Mesenteric fat pad (tissue), 1 donor: ENCODE data around the gene ANO7. TPM values are rescaled to one million over a fixed set of nuclear protein-coding genes. Genes with fewer than 3 reads are reported as not detected.

Experiments used
- DNase-seq: peaks from one replicate; pipeline ENCODE4 v3.0.0-alpha.2; 2020; ENCODE audit warnings: low spot score
- total RNA-seq: library from RNA; stranded (reverse); fragmentation: NEBNext Ultra II Directional; extraction: Animal tissue kit (Norgen Biotek cat#: 25700); gene quantifications from one replicate; pipeline ENCODE4 v1.2.1, GENCODE V29; 2021
- donor health status: DM: yes; HTN: yes; CAD: no.

Gene ANO7
- total RNA-seq, 1 donor from 2014 or later = 1.7 TPM

DNA sequence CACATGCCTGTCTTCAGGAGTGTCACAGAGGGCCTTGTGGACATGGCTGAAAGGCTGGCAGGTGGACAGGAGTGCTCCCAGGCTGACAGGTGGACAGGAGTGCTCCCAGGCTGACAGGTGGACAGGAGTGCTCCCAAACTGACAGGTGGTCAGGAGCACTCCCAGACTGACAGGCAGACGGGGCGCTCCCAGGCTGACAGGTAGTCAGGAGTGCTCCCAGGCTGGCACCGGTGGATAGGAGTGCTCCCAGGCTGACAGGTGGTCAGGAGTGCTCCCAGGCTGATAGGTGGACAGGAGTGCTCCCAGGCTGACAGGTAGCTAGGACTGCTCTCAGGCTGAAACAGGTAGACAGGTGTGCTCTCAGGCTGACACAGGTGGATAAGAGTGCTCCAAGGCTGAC lies 16.6 kb downstream of the ANO7 start:
- no peak for DNase-seq

DNA sequence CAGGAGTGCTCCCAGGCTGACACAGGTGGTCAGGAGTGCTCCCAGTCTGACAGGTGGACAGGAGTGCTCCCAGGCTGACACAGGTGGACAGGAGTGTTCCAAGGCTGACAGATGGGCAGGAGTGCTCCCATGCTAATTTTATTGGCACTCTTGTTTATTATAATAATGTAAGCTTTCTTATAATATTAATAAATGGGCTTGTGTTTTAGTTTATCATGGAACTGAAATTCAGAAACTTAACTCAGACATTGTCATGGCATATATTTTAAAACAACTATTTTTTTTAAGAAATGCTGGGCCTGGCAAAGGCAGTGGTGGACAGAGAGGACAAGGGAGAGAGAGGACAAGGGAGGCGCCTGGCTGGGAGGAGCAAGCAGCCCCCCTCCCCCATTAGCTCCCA lies 18.7 kb downstream of the ANO7 start:
- DNase-seq = no peak

DNA sequence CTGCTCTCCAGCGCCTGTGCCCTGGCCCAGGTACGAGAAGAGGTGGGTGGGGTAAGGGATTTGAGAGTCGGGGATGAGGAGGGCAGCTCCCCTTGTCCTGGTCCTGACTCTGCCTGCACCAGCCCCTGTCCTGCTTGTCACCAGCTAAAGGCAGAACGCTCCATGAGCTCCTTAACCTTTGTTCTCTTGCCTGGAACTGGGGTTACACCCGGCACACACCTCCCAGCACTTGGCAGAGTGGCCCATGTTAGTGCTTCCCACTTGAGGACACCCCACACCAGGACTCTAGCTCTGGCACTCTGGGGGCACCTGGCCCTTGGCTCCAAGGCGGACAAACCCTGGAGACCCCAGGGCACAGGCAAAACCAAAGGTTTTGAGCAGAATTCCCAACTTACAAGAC lies 19.2 kb downstream of the ANO7 start:
- no peak for DNase-seq

DNA sequence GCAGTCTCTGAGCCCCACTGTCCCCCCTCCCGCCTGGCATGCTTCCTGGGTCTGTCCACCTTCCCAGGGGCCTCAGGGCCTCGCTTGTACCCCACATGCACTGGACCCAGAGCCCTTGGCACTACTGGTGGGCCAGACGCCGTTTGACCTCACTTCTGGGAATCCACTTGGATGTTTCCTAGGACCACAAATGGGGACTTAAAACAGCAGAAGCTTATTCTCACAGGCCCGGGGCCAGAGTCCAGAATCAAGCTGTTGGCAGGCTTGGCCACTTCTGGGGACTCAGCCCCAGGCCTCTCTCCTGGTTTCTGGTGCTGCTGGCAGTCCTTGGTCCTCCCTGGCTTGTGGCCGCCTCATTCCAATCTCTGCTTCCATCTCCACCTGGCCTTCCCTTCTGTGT lies 19.6 kb downstream of the ANO7 start:
- no peak for DNase-seq

DNA sequence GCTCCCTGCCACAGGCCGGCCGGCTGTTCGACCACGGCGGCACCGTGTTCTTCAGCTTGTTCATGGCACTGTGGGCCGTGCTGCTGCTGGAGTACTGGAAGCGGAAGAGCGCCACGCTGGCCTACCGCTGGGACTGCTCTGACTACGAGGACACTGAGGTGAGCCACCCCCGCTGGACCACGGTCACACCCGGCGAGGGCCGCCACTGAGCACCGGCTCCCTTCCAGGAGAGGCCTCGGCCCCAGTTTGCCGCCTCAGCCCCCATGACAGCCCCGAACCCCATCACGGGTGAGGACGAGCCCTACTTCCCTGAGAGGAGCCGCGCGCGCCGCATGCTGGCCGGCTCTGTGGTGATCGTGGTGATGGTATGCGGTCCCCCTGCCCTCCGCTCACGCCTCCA lies 20.8 kb downstream of the ANO7 start:
- DNase-seq = no peak

DNA sequence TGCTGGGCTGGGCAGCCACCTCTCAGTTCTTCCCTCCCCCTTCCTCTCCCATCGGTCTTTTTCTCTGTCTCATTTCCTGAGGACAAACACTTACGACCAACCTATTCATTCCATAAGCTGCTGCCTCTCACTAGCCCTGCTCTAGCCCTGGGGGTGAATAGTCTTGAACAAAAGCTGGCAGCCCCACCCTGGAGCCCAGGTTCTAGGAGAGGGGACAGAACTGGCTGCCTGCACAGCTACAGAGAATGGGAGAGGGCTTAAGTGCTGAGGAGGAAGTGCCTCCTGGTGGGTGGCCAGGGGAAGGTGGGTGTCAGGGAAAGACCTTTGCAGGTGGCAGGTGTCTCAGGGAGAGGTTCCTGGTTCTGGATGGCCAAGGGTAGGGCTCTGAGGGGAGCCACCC lies 22.8 kb downstream of the ANO7 start:
- DNase-seq = no peak

DNA sequence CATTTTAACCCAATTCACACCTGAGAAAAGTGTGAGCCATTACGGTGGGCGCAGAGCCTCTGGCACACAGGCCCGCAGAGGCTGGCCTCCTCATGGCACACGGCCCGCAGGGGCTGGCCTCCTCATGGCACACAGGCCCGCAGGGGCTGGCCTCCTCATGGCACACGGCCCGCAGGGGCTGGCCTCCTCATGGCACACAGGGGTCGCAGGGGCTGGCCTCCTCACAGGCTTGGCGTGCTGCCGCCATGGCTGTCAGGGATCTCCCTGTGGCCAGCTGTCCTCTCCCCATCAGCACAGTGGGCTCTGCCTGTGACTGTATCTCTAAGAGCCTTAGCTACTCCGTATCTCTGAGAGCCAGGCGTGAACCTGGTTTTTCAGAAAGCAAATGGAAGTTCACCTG lies 24.6 kb downstream of the ANO7 start:
- no peak for DNase-seq

DNA sequence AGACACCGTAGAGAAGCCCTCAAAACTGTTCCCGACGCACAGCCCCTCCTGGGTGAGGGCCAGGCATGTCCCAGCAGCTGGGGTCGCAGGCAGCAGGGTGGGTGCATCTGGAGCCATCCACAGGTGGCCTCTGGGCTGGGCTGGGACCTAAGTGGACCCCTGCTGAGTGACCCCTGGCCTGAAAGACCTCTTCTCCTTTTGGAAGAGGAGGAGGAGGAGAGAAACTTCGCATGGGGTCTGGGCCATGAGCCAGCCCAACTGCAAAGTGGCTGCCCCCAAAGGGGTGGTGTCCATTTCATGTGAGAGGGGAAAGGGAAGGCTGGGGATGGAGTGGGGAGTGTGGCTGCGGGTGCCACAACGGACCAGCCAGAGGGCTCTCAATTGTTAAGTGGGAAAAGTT lies 25.1 kb downstream of the ANO7 start:
- DNase-seq = no peak

DNA sequence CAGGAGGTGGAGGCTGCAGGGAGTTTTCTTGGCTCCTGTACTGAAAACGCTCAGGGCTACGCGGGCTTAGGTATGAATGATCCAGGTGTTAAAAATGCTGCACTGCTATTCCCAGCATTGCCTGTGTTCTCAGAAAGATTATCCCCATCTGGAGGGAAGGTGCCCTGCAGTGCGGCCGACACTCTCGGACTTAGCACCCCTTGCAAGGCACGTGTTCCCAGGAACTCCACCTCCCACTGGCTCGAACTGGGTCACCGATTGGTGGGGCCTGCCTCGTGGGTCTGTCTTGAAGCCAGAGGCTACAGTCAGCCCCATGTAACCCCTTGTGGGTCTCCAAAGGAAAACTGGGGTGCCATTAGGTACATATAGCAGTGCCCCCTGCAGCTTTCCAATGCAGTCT lies 25.7 kb downstream of the ANO7 start:
- DNase-seq = no peak

DNA sequence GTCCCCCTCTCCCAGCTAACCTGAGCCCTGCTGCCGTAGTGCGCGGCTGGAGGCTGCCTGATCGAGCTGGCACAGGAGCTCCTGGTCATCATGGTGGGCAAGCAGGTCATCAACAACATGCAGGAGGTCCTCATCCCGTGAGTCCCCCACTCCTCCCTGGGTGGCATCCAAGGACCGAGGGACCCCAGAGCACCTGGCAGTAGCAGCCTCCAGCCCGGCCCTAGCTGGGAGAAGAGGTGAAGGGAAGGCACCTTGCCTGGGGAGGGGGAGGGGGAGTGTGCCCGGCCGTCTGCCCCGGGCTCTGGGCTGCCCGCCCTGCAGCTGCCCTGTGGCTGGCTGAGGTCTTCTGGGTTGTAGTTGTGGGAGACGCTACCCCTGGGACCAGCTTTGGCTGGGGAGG lies 26.3 kb downstream of the ANO7 start:
- DNase-seq = no peak

DNA sequence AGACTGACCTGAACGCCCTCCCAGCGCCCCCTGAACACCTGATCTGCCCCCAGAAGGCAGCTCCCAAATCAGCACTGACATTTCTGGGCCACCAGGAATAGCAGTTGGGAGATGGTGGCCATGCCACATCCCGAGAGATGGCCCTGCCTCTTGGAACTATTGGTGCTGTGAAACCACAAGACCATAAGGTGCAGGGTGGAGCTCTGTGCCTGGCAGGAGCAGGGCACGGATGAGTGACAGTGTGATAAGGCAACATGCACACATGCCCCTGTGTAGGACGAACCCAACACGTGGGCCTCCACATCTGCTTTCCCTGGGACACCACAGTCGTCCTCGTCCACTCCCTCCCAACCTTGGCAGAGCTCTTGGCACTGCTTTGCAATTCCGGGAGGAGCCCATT lies 26.9 kb downstream of the ANO7 start:
- no peak for DNase-seq

DNA sequence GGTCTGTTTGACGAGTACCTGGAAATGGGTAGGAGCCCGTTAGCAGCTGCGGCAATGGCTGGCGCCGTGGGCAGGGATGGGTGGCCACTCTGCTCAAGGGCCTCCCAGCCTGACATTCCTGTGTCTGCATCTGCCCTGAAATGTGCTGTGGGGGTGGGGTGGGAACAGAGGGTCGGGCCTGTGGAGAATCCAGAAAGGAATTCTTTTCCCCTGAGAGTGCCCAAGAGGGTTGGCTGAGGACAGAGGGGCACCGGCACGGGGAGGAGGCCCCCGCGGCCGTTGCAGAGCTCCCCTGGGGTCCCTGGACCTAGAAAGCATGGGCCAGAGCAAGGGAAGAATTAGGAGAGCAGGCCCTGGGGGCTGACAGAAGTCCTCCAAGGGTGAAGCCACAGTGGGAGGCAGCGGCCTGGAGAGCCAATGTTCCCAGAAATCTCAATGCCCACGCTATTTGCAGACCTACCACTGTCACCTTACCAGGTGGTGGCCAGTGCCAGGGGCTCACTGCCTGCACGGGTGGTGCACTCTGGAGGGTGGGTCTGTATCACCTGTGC lies 27.8 kb downstream of the ANO7 start:
- no peak for DNase-seq

DNA sequence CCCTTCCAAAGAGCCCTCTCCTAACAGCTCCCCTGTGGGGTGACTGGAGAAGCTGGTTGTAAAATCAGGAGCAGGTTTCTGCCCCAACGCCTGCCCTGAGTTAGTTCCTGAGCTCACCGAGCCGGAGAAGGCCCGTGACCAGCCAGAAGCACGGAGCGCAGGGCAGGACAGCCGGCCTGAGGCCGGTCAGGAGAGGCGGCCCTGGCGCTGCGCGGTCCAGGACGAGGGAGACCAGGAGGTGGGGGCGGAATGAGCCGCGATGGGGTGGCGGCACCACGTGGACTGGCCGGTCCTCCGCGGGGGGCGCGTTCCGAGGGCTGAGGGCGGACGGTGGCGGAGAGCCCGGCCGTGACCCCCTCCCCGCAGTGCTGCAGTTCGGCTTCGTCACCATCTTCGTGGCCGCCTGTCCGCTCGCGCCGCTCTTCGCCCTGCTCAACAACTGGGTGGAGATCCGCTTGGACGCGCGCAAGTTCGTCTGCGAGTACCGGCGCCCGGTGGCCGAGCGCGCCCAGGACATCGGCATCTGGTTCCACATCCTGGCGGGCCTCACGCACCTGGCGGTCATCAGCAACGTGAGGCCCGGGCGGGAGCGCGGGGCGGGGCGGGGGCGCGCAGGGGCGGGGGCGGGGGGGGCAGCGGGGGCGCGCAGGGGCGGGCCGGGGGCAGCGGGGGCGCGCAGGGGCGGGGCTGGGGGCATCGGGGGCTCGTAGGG lies 29.0 kb downstream of the ANO7 start:
- DNase-seq = peak; percentile 92

DNA sequence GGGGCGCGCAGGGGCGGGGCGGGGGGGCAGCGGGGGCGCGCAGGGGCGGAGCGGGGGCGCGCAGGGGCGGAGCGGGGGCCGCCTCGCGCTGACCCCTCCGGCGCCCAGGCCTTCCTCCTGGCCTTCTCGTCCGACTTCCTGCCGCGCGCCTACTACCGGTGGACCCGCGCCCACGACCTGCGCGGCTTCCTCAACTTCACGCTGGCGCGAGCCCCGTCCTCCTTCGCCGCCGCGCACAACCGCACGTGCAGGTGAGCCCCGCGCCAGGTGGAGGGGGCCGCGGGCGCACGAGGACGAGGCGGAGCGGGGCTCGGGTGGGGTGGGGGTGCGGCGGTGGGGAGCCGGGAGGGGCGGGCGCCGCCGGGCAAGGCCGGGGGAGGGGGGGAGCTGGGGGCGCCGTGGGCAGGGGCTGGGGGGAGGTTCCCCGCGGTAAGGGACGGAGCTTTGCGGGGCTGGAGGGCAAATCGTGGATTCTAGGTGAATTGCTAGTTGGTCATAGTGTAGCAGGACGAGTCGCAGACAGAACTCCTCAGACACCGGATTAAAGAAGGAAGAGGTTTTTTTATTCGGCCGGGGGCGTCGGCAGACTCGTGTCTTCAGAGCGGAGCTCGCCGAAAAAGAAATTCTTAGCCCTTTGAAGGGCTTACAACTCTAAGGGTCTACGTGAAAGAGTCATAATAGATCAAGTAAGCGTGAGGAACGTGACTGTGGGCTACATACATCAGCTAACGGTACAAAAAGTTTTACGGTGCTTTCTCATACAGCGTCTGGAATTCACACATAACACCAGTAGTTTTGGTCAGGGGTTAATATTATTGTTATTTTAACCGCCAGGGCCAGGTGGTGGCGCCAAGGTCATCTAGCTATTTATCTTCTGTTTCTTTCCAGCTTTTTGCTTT lies 29.9 kb downstream of the ANO7 start:
- DNase-seq = no peak

DNA sequence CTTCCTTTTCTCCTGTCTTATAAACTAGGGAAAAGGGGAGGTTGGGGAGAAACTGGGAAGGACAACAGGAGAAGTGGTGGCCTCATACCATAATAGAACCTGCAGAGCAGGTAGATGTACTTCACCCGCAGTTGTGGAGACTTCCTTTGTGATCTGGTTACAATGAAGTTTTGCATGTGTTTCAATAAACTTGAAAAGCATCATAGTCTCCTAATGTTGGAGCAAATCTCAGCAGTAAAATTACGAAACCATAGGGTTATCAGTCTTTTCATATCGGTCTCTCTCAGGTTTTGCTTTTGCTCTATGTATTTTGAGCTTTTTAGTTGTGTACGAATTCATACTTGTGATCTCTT lies 30.5 kb downstream of the ANO7 start:
- DNase-seq = no peak

DNA sequence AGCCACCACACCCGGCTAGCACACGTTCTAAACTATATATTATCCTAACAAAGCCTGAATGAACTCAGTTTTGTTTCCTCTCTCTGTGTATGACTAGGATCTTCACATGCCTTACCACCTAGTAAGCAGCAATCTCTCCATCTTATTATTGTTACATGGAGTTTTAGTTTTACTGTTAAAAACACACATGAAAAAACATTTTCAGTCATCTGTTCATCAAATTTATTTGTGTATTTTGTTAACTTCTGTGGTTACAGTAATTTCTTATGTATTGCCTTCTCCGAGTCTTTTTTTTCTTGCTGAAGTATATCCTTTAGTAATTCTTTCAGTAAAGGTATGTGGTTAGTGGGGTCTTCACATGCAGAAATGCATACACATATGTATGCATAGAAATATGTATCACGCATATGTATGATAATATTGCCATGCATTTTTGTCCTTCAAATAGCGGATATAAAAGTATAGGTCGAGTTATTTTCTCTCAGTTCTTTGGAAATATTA lies 31.4 kb downstream of the ANO7 start:
- no peak for DNase-seq

DNA sequence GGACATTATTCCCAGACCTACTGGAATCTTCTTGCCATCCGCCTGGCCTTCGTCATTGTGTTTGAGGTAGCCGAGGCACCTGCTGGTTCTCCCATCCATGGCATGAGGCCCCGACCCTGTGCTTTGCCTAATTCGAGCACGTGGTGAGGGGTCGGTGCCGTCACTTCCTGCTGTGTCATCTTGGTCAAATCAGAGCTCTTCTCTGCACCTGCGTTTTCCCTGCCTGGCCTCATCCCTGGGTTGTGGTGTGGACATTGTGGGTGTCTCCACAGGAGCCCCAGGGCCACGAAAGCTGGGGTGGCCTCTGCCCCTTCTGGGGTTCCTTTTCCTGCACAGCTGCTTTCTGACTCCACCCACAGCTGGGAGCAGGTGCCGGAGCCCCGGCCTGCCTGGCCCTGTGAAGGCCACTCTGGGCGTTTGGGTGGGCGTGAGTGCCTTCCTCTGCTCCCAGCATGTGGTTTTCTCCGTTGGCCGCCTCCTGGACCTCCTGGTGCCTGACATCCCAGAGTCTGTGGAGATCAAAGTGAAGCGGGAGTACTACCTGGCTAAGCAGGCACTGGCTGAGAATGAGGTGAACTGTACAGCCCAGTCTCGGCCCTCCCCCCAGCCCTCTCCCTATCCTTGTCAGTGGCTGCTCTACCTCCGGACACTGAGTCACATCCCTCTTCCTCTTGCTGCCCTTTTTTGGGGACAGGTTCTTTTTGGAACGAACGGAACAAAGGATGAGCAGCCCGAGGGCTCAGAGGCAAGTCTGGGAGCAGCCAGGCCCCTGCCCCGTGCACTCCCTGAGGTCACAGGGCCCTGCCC lies 34.9 kb downstream of the ANO7 start:
- no peak for DNase-seq

DNA sequence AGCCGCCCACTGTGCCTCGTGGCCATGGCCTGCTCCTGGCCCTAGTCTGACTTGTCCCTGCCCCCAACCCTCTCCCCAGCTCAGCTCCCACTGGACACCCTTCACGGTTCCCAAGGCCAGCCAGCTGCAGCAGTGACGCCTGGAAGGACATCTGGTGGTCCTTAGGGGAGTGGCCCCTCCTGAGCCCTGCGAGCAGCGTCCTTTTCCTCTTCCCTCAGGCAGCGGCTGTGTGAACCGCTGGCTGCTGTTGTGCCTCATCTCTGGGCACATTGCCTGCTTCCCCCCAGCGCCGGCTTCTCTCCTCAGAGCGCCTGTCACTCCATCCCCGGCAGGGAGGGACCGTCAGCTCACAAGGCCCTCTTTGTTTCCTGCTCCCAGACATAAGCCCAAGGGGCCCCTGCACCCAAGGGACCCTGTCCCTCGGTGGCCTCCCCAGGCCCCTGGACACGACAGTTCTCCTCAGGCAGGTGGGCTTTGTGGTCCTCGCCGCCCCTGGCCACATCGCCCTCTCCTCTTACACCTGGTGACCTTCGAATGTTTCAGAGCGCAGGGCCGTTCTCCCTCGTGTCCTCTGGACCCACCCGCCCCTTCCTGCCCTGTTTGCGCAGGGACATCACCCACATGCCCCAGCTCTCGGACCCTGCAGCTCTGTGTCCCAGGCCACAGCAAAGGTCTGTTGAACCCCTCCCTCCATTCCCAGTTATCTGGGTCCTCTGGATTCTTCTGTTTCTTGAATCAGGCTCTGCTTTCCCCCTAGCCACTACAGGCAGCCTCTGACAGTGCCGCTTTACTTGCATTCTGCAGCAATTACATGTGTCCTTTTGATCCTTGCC lies 35.8 kb downstream of the ANO7 start:
- DNase-seq = no peak

DNA sequence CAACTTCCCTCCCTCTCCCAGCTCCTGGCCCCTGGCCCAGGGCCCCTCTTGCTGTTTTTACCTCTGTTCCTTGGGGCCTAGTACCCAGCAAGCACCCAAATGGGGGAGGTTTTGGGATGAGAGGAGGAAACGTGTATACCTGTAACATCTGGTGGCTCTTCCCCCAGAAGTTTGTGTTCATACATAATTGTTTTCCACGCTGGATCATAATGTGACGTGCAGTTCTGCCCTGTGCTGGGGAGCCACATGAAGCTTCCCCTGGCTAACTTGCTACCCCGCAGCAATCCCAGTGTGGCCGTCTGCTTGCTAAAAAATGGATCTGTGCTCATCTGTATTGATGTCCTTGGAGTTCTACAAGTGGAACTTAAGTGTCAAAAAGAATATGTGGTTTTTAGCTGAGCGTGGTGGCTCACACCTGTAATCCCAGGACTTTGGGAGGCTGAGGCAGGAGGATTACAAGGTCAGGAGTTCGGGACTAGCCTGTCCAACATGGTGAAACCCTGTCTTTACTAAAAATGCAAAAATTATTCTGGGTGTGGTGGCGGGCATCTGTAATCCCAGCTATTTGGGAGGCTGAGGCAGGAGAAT lies 36.5 kb downstream of the ANO7 start:
- no peak for DNase-seq

DNA sequence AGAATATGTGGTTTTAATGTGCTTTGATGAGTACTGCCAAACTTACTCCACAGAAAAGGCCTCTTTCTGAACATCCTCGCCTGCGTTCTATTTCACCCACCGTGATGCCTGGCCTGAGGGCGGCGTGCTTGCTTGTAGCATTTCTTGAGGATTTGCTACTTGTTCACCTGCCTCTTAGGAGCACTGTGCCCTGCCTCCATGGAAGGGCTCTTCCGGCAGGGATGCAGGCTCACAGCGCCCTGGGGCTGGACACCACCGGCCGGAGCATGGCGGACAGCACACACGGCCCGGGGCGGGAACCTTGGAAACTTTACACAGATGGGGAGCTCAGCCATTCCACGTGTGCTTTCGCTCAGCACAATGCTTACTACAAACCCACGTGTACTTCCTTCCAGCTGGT lies 37.1 kb downstream of the ANO7 start:
- DNase-seq = no peak
